ENCODE results near the gene TEX35. TPM values are rescaled to one million over a fixed set of nuclear protein-coding genes. Genes with fewer than 3 reads are reported as not detected.

Gene TEX35
- not detected in 2 replicates for total RNA-seq
- long read RNA-seq = 0 reads

DNA sequence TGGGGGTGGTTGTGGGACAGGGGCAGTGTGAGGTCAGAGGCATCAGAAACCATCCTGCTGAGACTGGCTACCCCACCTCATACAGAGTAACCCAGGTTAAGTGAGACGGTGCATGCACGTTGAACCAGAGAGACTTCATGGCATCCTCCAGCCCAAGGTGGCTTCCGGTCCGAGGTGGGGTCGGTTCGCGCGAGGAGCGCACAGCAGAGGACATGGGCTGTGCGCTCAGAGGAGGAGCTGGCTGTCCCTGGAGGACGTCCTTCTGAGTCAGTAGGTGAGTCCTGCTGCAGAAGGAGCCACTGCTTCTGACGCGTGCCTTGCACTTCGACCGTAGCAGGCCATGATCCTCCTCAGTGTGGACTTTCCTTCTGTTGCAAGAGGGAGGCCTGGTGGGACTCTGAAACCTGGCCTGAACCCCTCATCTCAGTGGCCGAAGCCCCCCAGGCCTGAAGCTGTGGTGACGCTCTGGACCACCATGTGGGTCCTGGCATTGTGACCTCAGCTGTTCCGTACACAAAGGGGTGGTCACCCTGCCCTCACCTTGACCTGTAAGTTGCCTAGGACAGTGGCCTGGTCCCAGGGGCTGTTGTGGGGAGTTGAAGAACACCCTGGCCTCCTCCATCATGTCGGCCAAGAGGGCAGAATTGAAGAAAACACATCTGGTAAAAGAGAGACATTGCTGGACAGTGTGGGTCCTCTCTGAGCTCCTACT, at the start of gene TEX35:
Gene TEX35, plus strand, starts transcription at position 544 of the 712 bp plus-strand sequence. Its CDS starts 80 bp downstream, at position 624.
- Mint-ChIP-seq H3K4me3 (ENCODE audit: unreplicated experiment) (no peak within 1 kb of the TSS), H3K27me3 (ENCODE audit: unreplicated experiment) (peaks cover 8% of the 10 kb centered on the region), H3K4me1 (ENCODE audit: unreplicated experiment) (no peaks in the 10 kb centered on the region), H3K27ac (ENCODE audit: unreplicated experiment) (no peak within 1 kb of the TSS), H3K36me3 (ENCODE audit: unreplicated experiment) (no peaks in the 10 kb centered on the region), H3K9me3 (ENCODE audit: unreplicated experiment) (no peaks in the 10 kb centered on the region)
- TF ChIP-seq, protein P1, sequence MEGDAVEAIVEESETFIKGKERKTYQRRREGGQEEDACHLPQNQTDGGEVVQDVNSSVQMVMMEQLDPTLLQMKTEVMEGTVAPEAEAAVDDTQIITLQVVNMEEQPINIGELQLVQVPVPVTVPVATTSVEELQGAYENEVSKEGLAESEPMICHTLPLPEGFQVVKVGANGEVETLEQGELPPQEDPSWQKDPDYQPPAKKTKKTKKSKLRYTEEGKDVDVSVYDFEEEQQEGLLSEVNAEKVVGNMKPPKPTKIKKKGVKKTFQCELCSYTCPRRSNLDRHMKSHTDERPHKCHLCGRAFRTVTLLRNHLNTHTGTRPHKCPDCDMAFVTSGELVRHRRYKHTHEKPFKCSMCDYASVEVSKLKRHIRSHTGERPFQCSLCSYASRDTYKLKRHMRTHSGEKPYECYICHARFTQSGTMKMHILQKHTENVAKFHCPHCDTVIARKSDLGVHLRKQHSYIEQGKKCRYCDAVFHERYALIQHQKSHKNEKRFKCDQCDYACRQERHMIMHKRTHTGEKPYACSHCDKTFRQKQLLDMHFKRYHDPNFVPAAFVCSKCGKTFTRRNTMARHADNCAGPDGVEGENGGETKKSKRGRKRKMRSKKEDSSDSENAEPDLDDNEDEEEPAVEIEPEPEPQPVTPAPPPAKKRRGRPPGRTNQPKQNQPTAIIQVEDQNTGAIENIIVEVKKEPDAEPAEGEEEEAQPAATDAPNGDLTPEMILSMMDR (IDR thresholded peaks at IDR 0.05) = no peak
- no peak for DNase-seq (ENCODE audit: extremely low spot score, unreplicated experiment)

DNA sequence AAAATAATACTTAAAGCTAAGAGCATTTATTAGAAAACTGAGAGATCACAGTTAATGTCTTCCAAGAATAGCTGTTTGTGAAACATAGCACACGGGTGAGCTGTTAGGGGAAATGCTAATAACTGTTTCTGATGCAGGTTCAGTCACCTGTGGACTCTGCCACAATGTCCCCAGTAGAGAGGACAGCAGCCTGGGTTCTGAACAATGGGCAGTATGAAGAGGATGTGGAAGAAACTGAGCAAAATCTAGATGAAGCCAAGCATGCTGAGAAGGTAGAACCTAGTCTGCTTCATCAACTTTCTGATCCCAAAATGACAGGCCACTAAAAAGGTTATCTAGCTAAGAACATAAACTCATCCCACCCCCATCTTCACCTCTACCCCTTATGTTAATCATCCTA, 48.8 kb upstream of the TEX35 start:
- no peak for DNase-seq (ENCODE audit: extremely low spot score, unreplicated experiment)
- Mint-ChIP-seq H3K9me3 (ENCODE audit: unreplicated experiment) (no peaks in the 10 kb centered on the region), H3K27ac (ENCODE audit: unreplicated experiment) (no peak overlapping the region), H3K27me3 (ENCODE audit: unreplicated experiment) (no peaks in the 10 kb centered on the region), H3K36me3 (ENCODE audit: unreplicated experiment) (peaks cover 30% of the 10 kb centered on the region), H3K4me1 (ENCODE audit: unreplicated experiment) (peaks cover 18% of the 10 kb centered on the region), H3K4me3 (ENCODE audit: unreplicated experiment) (no peak overlapping the region)
- TF ChIP-seq, protein P1 (IDR thresholded peaks at IDR 0.05) = no peak

GRCh38 chr1:178464566-178464965, 48.3 kb upstream of the TEX35 start:
- TF ChIP-seq, protein P1 (IDR thresholded peaks at IDR 0.05) = no peak
- H3K4me1 Mint-ChIP-seq (ENCODE audit: unreplicated experiment) = peaks cover 18% of the 10 kb centered on the region
- no peaks in the 10 kb centered on the region for H3K9me3 Mint-ChIP-seq (ENCODE audit: unreplicated experiment)
- H3K36me3 Mint-ChIP-seq (ENCODE audit: unreplicated experiment) = peaks cover 30% of the 10 kb centered on the region
- H3K4me3 Mint-ChIP-seq (ENCODE audit: unreplicated experiment) = no peak overlapping the region
- no peak overlapping the region for H3K27ac Mint-ChIP-seq (ENCODE audit: unreplicated experiment)
- H3K27me3 Mint-ChIP-seq (ENCODE audit: unreplicated experiment) = no peaks in the 10 kb centered on the region
- DNase-seq (ENCODE audit: extremely low spot score, unreplicated experiment) = no peak

DNA sequence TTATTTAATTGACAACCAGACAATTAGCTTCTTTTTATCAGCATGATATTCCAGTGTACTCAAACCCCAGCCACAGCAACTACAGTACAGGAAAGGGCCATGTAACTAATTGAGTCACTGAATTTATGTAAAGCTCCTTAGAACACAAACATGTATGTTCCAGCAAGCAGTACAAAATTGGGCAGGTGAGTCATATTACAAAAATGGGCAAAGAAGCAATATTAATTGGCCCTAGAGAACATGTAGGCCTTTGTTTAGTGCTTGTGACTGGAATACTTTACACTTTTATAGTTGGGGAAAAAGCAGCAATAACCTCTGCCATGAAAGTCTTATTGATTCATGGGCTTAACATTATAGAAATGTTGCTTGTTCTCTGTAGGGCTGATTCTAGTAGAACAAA, 47.9 kb upstream of the TEX35 start:
- TF ChIP-seq, protein P1 (IDR thresholded peaks at IDR 0.05) = no peak
- Mint-ChIP-seq H3K4me1 (ENCODE audit: unreplicated experiment) (peaks cover 18% of the 10 kb centered on the region), H3K27ac (ENCODE audit: unreplicated experiment) (peak overlapping the region; percentile 23), H3K27me3 (ENCODE audit: unreplicated experiment) (no peaks in the 10 kb centered on the region), H3K4me3 (ENCODE audit: unreplicated experiment) (no peak overlapping the region), H3K36me3 (ENCODE audit: unreplicated experiment) (peaks cover 30% of the 10 kb centered on the region), H3K9me3 (ENCODE audit: unreplicated experiment) (no peaks in the 10 kb centered on the region)
- DNase-seq (ENCODE audit: extremely low spot score, unreplicated experiment) = no peak

DNA sequence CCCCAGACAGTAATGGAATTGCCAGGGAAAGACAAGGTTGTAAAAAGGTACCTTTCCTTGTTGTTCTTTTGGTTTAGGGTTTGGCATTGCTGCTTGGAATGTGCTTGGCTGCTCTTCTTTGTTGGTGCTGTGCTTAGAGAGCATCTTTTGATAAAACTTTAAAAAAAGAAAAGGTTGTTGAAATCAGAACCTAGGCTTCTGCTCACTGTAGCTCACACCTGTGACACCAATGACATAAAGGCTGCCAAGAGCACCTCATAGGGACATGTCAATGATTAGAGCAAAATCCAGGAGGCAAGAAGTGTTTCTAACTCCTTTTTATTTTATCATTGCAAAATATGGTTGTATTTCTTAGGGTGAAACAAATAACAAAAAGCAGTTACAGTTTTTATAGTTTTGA, 45.1 kb upstream of the TEX35 start:
- H3K36me3 Mint-ChIP-seq (ENCODE audit: unreplicated experiment) = peaks cover 32% of the 10 kb centered on the region
- H3K4me3 Mint-ChIP-seq (ENCODE audit: unreplicated experiment) = no peak overlapping the region
- H3K27ac Mint-ChIP-seq (ENCODE audit: unreplicated experiment) = no peak overlapping the region
- H3K9me3 Mint-ChIP-seq (ENCODE audit: unreplicated experiment) = no peaks in the 10 kb centered on the region
- TF ChIP-seq, protein P1 (IDR thresholded peaks at IDR 0.05) = no peak
- peaks cover 18% of the 10 kb centered on the region for H3K4me1 Mint-ChIP-seq (ENCODE audit: unreplicated experiment)
- no peaks in the 10 kb centered on the region for H3K27me3 Mint-ChIP-seq (ENCODE audit: unreplicated experiment)
- DNase-seq (ENCODE audit: extremely low spot score, unreplicated experiment) = no peak
